ENCODE data around the gene CCDC142.
"Not testable (repeated sequence)": the region's sequence is repeated elsewhere in the genome, so short reads cannot be mapped to it uniquely, and the experiment has no call there.

Gene CCDC142

DNA sequence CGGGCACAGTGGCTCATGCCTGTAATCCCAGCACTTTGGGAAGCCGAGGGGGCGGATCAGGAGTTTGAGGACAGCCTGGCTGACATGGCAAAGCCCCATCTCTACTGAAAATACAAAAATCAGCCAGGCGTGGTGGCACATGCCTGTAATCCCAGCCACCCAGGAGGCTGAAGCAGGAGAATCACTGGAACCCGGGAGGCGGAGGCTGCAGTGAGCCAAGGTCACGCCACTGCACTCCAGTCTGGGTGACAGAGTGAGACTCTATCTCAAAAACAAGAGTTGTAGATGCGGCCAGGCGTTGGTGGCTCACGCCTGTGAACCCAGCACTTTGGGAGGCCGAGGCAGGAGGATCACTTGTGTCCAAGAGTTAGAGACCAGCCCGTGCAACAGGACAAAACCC is 12.1 kb downstream of the CCDC142 start:
- not testable (repeated sequence) for DNase-seq

DNA sequence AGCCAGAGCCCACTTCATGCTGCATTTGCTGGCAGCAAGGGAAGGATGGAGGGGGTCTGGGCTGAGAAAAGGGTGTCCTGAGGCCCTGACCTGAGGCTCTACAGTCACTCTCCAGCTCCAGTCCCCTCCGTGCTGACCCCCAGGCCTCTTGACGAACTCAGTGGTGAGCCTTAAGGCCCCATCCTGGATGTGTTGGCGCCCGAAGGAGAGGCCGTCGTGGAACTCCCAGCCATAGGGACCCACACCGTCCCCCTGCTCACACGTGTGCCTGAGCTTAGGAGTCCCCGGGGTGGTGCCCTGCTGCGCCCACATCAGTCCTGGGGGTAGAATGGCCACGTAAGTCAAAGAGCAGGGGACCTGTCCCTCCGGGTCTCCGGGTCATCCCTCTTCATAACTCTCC is 18.4 kb downstream of the CCDC142 start:
- peak in 1 of 2 experiments; percentile 10 for DNase-seq

DNA sequence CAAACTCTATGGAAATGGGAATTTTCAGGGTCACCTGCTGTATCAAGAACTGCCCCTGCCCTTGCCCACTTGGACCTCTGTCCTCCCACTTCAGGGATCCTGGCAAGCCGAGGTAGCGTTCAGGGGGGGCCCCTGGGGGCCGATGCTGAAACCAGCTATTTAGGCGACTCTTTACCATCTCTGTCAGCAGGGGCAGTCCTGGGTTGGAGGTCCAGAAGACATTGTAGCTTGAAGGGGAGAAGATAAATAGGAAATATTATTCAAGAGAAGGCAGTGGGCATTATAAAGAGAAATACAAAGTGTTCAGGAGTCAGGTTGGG is 20.1 kb downstream of the CCDC142 start:
- no peak for DNase-seq

DNA sequence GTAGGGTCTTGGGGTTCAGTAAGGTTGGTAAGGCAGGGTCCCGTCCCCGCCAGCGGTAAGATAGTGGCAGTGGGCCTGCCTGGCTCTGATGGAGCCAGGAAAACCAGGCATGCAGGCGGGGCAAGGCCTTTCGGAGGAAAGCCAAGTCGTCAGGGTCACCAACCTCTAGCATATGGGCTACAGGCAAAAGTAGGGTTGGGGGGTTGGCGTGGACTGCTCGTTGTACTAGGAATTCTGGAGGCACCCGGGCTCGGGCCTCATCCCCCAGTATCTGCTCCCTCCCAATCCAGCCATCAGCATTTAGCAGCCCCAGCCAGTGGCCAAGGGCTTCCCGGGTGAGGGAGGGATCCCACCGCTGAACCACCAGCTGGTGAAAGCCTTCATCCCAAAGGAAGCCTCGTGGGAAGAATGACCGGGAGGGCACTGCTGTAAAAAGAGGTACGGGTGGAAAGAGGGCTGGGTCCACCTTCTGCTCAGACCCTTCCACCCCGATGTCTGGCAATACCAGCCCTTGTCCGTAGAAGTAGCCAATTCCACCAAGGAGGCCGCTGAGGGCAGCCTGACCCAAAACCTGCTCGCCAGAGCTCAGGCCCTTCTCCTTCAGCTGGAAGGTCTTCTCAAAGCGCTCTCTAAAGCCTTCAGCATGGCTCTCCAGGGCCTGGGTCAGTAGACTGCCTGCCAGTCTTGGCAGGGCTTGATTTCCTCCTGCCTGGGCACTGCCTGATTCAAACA is 20.6 kb downstream of the CCDC142 start:
- no peak for DNase-seq

DNA sequence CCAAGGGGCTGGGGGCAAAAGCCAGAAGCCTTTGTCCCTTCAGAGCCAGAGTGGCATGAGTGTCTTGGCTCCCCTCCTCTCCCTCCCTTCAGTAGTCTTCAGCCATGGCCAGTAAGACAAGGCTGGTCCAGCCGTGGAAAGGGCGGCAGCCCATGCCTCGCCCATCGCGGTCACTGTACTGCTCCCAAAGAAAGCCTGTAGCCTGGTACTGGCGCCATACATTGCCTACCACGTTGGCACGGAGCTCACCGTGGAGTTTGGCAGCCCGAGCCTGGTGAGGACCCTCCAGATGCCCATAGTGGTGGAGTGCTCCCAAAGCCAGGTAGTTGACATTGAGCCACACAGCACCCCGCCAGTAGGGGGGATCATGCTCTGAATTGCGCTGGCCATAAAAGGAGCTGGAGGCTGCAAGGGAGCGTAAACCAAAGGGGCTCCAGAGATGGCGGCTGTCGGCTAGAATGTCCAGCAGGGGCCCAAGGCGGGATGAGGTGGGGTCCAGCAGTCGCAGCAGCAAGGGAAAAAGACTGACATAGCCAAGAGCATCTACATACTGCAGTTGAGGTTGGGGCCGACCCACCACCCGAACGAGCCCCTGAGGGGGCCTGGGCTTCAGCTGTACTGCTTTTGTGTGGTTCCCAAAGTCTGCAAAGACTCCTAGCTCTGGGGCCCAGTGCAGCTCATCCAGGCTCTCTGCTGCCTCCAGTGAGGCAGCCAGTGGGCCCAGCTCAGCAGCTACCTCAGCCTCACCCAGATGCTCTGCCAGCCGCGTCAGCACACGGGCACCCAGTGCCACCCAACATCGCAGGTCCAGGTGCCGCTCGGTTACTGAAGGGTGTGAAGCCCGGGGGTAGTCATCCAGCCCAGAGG is 21.4 kb downstream of the CCDC142 start:
- DNase-seq = peak in 1 of 2 experiments; percentile 16

DNA sequence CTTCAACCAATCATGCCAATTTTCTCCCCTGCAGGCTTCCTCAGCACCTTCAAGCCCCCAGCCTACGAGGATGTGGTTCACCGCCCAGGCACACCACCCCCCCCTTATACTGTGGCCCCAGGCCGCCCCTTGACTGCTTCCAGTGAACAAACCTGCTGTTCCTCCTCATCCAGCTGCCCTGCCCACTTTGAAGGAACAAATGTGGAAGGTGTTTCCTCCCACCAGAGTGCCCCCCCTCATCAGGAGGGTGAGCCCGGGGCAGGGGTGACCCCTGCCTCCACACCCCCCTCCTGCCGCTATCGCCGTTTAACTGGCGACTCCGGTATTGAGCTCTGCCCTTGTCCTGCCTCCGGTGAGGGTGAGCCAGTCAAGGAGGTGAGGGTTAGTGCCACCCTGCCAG is 22.6 kb downstream of the CCDC142 start:
- not testable (repeated sequence) for DNase-seq

DNA sequence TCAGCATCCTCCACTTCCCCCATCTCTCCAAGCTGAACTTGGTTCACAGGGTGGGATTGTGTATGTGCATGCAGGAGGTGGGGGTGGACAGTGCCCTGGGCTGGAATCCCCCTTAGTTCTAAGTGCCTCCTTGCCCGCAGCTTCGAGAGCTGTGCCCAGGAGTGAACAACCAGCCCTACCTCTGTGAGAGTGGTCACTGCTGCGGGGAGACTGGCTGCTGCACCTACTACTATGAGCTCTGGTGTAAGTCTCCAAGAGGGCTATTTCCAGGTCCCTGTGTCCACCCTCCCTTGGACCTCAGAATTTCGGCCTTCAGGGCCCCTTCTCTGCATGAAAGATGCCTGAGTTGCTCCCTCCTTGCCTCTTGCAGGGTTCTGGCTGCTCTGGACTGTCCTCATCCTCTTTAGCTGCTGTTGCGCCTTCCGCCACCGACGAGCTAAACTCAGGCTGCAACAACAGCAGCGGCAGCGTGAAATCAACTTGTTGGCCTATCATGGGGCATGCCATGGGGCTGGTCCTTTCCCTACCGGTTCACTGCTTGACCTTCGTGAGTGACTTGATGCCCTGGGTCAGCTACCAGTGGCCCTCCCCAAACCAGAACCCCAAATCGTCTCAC is 23.2 kb downstream of the CCDC142 start:
- DNase-seq = not testable (repeated sequence)

DNA sequence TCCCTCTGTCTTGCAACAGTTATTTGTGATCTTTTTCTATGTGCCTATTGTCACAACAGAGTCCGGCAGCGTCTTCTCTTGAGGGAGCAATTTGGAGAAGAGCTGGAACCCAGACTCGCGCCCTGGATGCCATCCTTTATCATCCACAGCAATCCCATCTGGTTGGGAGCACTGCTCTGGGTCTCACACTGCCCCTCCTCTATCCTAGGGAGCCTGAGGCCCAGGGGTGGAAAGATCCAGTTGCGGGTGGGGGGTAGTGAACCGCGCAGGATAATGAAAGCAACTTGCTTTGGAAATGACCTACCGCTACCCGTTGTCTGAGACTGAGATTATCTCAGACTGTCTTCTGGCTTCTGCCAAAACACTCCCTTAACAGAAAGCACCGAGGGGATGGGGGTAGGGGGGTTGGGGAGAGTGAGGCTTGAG is 23.8 kb downstream of the CCDC142 start:
- DNase-seq = no peak

DNA sequence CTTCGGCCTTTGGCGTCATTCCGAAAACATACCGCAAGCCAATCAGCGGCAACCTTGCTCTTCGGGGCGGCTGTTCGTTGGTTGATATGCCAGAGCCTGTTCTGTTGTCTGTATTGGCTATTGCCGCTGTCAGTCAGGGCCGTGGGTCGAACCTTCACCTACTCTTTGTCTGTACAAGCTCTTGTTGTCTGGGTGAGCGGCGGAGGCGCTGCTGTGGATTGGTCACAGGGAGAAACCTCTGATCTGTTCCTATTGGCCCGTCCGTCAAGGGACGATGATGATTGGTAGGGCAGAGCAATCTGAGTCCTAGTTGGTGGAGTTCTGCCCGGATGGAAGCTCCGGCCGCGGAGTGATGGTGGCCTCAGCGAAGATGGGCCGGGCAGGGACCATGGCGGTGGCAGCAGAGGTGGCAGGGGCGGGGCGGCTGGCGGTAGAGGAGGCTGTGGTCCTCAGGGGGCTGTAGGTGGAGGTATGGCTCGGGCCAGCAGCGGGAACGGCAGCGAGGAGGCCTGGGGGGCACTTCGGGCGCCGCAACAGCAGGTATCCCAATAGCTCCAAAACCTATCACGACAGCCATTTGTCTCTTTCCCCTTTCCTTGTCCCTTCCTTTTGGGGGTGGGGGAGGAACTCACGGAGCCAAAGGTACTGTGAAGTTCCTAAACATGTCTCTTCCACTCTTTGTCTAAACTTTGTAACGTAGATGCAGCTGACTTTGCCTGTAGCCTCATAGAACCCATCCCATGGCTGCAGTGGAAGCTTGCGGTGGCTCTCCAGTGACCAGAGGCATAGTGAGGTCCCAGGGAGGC is 24.5 kb downstream of the CCDC142 start, which contains the start of gene WBP1:
WBP1 (plus strand) TSS at position 307 of the 806 bp plus-strand sequence; CDS start at position 472, 165 bp downstream.
- DNase-seq = peak; percentile 99 to 100

DNA sequence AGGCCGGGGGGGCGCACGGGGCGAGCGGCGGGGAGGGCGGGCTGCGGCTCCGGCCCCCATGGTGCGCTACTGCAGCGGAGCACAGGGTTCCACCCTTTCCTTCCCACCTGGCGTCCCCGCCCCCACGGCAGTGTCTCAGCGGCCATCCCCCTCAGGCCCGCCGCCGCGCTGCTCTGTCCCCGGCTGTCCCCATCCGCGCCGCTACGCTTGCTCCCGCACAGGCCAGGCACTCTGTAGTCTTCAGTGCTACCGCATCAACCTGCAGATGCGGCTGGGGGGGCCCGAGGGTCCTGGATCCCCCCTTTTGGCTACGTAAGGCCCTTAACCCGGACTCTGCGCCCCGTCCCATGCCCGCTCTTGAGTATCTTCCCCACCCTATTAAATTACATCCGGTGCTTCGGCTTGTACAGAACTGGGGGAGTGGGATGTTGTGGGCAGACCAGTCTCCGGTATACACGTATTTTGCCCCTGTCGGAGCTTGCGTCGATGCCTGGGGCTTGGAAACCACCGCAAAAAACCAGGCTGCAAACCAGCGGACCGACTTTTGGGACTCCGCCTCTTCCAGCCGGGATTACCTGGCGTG is 25.2 kb downstream of the CCDC142 start:
- DNase-seq = peak; percentile 38 to 55

DNA sequence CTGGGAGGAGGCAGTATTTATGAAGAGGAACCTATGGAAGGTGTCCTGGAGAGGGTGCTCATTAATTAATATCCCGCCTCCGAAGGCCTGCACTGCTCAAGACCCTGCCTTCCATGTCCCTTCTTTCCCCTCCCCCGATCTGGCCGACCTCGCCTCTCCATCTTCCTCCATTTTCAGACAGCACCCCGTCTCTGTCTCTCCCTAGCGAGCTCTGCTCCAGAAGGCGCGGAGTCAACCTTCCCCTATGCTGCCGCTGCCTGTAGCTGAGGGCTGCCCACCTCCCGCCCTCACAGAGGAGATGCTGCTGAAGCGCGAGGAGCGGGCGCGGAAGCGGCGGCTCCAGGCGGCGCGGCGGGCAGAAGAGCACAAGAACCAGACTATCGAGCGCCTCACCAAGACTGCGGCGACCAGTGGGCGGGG is 25.7 kb downstream of the CCDC142 start:
- DNase-seq = peak in 1 of 2 experiments; percentile 55

DNA sequence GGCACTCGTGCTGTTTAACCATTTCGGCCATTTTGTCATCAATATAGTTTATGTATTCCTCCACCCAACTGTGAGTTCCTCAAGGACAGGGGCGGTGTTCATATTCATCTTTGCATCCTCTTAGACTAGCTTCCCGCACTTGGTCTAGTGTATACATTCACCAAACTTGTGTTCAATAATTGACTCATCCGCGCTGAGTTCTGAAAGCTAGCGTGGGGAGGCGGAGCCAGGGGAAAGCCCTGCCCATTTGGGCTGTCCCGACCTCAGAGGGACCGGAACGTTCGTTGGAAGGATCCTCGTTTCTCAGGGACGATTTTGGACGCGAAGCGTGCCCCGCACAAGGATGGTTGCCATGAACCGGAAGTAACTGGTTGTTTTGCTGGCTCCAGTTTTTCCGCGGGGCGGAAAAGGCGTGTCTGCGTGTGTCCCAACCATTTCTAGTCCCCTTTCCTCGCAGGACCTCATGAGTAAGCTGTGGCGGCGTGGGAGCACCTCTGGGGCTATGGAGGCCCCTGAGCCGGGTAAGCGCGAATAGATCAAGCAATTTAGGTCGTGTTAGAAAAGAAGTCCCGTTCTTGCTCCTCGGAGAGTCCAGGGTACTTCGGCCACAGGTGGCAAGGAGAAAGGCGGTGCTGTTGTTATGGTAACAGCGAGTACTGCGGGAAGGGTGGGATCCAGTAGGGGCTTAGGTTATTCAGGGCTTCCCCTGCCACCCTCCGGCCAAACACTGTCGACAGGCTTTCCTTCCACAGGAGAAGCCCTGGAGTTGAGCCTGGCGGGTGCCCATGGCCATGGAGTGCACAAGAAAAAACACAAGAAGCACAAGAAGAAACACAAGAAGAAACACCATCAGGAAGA is 27.9 kb downstream of the CCDC142 start, which contains the start of gene INO80B:
INO80B (plus strand) TSS at position 434 of the 858 bp plus-strand sequence; CDS start at position 464, 30 bp downstream.
- peak; percentile 93 to 97 for DNase-seq

DNA sequence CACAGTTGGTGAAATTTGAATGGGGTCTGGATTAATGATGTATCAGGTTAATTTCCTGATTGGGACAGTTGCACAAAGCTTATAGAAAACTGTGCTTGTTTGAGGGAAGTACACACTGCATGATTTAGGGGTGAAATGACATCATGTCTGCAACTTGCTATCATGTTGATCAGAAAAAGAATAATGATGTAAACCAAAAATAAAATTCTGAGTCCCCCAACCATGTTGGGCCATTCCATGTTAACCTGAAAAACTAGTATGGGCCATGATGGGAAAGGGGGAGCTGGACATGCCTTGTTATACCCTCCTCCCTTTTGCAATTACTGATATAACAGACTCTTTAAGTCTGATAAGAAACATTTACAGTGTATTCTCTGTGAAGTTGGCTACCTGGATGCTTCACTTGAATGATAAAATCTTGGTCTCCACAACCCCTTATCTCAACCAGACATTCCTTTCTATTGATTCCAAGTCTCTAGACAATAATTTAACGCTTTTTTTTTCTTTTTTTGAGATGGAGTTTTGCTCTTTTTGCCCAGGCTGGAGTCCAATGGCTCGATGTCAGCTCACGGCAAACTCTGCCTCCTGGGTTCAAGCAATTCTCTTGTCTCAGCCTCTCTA is 32.1 kb downstream of the CCDC142 start:
- DNase-seq = no peak

DNA sequence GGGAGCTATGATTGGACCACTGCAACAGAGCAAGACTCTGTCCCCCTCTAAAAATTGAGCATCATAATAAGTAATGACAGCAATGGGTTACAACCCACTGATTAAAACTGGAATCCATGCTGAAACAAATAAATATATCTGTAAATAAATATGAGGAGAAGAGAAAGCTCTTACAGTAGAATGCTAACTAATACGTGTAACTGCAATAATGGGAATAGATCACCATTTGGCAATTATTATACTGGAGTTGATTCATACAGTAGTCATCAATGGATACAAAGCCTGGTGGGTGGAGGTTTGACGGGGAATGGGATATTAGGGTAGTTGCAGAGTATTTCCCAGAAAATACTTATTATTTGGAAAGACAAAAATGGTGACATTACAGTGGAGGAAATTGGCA is 34.0 kb downstream of the CCDC142 start:
- no peak for DNase-seq

DNA sequence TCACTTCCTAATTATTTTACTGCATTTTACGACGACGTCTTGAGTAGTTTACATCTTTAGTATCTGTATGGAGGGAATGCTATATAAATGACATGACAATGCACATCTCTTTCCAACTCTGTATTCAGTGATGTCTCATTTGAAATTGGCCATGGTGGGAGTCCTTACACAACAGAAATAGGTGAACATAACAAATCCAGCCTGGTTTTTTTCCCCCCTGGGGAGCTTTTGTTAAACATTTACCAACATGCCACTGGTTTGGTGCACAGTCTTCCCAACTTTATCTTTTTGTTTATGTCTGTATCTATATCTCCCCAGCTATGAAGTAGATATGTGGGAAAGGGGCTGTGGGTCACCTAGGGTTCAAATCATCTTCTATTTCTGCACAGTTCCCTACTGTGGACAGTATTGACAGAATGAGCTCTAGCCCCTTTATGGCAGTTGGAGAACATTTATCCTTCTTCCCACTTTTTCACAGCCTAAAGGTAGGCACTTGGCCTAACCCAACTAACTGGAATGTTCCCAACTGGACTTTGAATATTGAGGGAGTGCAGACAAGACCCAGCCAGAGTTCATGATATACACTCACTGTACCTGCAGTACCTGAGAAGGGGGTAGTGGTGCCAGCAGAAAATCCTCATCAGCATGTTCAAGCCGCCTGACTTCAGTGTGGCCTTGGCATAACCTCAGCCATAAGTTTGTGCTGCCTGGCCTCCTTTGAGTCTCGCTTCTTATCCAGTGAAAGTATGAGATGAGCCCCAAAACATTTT is 35.4 kb downstream of the CCDC142 start:
- DNase-seq = no peak

DNA sequence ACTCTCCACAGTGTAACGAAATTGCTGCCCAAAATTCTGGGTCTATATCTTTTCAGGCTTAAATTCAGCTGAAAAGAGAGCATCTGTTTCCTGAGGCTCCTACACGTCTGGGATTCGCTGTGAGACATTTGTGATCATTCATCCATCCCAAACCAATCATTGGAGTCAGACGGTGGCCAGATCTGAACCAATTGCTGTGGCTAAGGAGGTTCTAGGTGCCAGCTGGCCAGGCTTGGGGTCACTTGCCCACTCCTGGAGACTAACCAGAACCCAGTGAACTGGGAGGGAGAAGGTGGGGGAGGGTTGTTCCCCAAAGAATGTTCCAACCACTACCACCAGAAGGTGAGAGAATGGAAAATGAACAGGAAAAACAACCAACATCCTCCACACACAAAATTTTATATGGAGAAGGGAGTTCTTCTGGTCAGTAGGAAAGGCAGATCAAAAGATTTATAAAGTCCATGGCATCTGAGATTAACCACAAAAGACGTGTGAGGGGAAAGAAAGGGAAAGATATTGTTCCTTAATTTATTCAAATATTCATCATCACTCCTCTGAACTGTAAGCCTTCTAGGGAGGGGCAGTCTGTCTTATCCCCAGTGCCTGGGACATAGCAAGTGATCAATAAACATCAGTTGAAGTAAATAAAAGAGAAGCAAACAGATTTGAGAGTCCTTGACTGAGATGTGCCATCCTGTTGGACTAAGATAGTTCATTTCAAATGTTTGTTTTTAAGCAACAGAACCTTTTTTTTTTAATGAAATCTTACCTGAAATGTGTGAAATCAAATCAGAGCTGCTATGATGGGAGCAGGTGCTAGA is 38.1 kb downstream of the CCDC142 start:
- no peak for DNase-seq

DNA sequence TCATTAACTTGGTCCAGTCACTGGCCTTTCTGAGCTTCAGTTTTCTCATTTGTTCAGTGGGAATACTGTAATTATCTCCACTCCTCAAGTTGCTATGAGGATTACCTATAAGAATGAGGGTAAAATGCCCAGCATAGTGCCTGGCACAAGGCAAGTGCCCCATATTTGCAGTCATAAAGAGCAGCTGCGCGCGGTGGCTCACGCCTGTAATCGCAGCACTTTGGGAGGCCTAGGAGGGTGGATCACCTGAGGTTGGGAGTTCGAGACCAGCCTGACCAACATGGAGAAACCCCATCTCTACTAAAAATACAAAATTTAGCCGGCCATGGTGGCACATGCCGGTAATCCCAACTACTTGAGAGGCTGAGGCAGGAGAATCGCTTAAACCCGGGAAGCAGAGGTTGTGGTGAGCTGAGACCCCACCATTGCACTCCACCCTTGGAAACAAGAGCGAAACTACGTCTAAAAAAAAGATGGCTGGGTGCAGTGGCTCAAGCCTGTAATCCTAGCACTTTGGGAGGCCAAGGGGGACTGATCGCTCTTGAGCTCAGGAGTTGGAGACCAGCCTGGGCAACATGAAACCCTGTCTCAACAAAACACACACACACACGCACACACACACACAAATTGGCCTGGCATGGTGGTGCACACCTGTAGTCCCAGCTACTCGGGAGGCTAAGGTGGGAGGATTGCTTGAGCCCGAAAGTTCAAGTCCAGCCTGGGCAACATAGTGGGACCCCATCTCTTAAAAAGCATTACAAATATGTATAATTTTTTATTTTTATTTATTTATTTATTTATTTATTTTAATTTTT is 40.1 kb downstream of the CCDC142 start:
- not testable (repeated sequence) for DNase-seq
